ENCODE results near the gene EMC7.

The EMC7 gene

DNA sequence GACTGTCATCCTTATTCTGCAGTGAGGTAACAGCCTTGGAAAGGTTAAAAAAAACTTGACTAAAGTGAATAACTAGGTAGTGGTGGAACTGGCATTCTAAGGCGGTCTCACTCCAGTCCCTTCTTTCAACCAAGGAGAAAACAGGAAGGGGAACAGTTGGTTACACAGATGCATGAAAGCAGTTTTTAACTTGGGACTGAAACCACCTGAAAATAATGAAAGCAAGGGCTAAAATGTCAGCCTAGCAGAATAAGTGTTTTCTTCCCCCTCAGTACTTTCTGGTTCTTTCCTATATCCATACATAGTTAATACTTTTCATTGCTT, 61.9 kb downstream of the EMC7 start:
- WGBS, 2 experiments: 65 to 73% methylated on average over 1 of the region's 1 CpG

DNA sequence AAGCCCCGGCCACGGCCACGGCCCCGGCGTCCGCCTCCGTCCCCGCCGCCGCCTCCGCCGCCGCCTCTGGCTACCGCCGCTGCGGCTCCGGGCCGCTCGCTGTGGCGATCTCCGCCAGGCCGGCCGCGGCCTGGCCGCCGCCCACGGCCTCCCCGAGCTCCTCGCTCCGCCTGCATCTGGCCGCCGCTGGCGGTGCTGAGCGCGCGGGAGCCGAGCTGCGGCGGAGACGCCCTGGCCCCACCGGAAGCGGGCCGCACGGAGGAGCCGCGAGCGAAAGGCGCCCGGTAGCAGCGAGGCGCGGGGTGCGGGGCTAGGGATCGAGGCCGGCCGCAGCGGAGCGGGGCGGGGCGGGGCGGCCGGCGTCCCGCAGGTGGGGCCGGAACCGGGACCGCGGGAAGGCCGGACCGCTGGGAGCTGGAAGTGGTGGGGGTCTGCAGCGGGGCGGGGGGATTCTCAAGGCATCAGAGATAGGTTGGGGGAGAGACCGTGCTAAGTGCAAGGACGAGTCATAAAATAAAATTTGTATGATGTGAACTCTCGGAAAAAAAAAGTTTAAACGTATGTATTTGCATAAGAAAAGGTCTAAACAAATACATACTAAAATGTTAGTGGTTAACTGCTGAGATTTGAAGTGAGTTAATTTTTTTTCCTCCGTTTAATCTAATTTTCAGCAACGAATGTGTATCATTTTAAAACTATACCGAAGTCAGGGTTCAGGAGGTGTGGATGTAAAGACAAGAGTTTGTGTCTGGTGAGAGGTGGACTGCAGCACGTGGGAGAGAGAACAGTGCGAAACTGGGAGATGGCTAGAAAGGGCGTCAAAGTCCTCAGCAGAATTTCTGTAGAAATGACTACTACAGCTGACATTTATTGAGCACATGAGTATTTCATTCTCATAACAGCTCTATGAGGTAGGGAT, 62.5 kb downstream of the EMC7 start, which contains the start of gene AVEN:
Gene AVEN, minus strand, starts transcription at position 334 of the 919 bp plus-strand sequence. Its CDS starts 158 bp downstream, at position 176.
- Histone ChIP-seq H3K36me3 (ENCODE audit: control insufficient read depth, insufficient read depth, low read length) (no peaks in the 10 kb centered on the region), H3K4me1 (ENCODE audit: control insufficient read depth, insufficient read depth, low read length) (no peaks in the 10 kb centered on the region), H3K27me3 (ENCODE audit: control insufficient read depth, insufficient read depth, low read length, poor library complexity, severe bottlenecking) (peaks cover 14% of the 10 kb centered on the region), H3K27ac (ENCODE audit: insufficient read depth, low read depth, low read length, poor library complexity, severe bottlenecking) (peak within 1 kb of the TSS; percentile 81), H3K9me3 (ENCODE audit: control insufficient read depth, low read length) (no peaks in the 10 kb centered on the region), H3K4me3 (ENCODE audit: insufficient read depth, low read depth, low read length) (peak within 1 kb of the TSS; percentile 71)
- WGBS, 2 experiments: 1 to 2% methylated on average over 79 to 82 of the region's 82 CpGs

More for the DNA sequence above, 61.9 kb downstream of the EMC7 start:
- Histone ChIP-seq H3K27ac (ENCODE audit: insufficient read depth, low read depth, low read length, poor library complexity, severe bottlenecking) (no peak overlapping the region), H3K9me3 (ENCODE audit: control insufficient read depth, low read length) (no peaks in the 10 kb centered on the region), H3K27me3 (ENCODE audit: control insufficient read depth, insufficient read depth, low read length, poor library complexity, severe bottlenecking) (peaks cover 14% of the 10 kb centered on the region), H3K36me3 (ENCODE audit: control insufficient read depth, insufficient read depth, low read length) (no peaks in the 10 kb centered on the region), H3K4me1 (ENCODE audit: control insufficient read depth, insufficient read depth, low read length) (no peaks in the 10 kb centered on the region), H3K4me3 (ENCODE audit: insufficient read depth, low read depth, low read length) (no peak overlapping the region)

DNA sequence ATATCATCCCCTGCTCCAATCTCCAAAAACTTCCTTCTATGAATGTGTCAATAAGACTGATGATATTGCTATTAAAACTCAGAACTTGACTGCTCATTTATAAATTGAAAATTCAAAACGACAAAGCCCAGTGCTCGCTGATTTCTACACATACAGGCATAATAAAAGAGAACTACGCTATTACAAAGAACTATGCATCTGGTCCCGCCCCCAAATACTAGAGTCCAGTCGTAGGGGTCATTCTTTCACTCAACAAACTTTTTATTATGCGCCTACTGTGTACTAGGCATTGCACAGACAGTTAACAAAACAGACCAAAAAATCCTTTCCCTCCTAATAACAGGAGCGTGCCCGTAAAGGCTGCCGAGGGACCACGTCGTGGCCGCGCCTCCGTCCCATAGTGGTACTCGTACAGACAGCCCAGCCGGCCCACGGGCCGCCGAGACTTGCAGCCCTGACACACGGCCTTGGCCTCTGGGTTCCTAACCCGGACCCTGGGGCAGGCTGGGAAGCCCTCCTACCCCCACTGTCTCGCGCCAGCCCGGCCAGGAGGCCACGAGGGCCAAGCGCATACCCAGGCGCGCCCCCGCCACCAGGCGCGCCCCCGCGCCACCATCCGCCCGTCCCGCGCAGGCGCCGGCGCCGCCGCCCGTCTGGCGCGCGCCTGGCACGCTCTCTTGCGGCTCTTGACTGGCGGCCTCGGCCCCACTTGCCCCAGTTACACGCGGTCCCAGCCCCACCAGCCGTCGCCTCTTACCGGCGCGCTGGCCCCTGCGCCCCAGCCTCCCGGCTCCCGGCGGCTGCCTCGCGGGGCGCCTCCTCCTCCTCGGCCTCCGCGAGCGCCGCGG, 63.4 kb downstream of the EMC7 start:
- Histone ChIP-seq H3K27me3 (ENCODE audit: control insufficient read depth, insufficient read depth, low read length, poor library complexity, severe bottlenecking) (peaks cover 14% of the 10 kb centered on the region), H3K4me1 (ENCODE audit: control insufficient read depth, insufficient read depth, low read length) (no peaks in the 10 kb centered on the region), H3K9me3 (ENCODE audit: control insufficient read depth, low read length) (no peaks in the 10 kb centered on the region), H3K36me3 (ENCODE audit: control insufficient read depth, insufficient read depth, low read length) (no peaks in the 10 kb centered on the region), H3K4me3 (ENCODE audit: insufficient read depth, low read depth, low read length) (peak overlapping the region; percentile 71), H3K27ac (ENCODE audit: insufficient read depth, low read depth, low read length, poor library complexity, severe bottlenecking) (peak overlapping the region; percentile 81)
- 1% methylated on average over 69 of the region's 70 CpGs for WGBS, 2 experiments
